Sigmoid colon (tissue), 4 donors: Measurements from ENCODE around the gene AFAP1.

ENCODE experiments used
- POLR2A ChIP-seq, 2 donors: fragments of 450-650 bp; IDR thresholded peaks; one replicate each; pipeline ENCODE4 v1.6.1; 2016; ENCODE audit warnings: antibody characterized with exemption in 2 of 2, mild to moderate bottlenecking in 2 of 2, moderate library complexity in 2 of 2
- POLR2AphosphoS5 ChIP-seq, 4 donors: sonication (generic); formaldehyde crosslinking; IDR thresholded peaks; one replicate each; pipeline ENCODE4 v1.6.1; 2017; ENCODE audit warnings: antibody characterized with exemption in 4 of 4
- TF ChIP-seq, protein P1 (sequence below), 4 experiments: fragments of 450-650 bp in 3 of 4; fragments of 200-600 bp in 1 of 4; IDR thresholded peaks; one replicate each; pipeline ENCODE4 v1.5.1; 2016 to 2019; ENCODE audit warnings: antibody characterized with exemption in 4 of 4, mild to moderate bottlenecking in 3 of 4, moderate library complexity in 2 of 4

DNA sequence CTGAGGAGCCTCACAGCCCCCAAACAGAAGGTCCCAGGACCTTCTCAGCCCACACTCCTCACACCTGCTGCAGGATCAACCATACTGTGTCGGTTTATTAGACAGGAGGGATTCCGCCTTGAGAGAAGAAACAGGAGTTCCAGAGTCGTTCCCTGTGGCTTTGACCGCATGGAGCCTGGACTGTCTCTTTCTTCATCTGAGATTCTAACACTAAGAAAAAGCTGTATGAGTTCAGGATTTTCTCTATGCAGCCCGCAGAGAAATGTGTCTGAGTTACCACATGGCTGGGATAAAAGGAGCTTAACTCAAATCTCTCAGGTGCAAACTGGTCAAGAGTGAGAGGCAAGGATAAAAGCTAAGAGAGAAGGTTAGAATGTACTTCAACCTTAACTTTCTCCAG is 126.7 kb downstream of the AFAP1 start:
- TF ChIP-seq POLR2A (IDR thresholded peaks at IDR 0.05) (no peak), POLR2AphosphoS5 (IDR thresholded peaks at IDR 0.05) (peak in 3 of 4 donors; percentile 12 to 50 (median 27))
- TF ChIP-seq, protein P1, sequence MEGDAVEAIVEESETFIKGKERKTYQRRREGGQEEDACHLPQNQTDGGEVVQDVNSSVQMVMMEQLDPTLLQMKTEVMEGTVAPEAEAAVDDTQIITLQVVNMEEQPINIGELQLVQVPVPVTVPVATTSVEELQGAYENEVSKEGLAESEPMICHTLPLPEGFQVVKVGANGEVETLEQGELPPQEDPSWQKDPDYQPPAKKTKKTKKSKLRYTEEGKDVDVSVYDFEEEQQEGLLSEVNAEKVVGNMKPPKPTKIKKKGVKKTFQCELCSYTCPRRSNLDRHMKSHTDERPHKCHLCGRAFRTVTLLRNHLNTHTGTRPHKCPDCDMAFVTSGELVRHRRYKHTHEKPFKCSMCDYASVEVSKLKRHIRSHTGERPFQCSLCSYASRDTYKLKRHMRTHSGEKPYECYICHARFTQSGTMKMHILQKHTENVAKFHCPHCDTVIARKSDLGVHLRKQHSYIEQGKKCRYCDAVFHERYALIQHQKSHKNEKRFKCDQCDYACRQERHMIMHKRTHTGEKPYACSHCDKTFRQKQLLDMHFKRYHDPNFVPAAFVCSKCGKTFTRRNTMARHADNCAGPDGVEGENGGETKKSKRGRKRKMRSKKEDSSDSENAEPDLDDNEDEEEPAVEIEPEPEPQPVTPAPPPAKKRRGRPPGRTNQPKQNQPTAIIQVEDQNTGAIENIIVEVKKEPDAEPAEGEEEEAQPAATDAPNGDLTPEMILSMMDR (IDR thresholded peaks at IDR 0.05), result no peak
